ENCODE measurements around the gene UXT. TPM values are rescaled to one million over a fixed set of nuclear protein-coding genes. Genes with fewer than 3 reads are reported as not detected.
"Not testable (repeated sequence)": the region's sequence is repeated elsewhere in the genome, so short reads cannot be mapped to it uniquely, and the experiment has no call there.

Gene UXT
- total RNA-seq, 3 donors from 2014 or later (not counting 1 experiment from before 2014, with no cell fraction given) = 88.2 to 102 (median 95.4) TPM

- no peaks in the 10 kb centered on the region for H3K4me1 ChIP-seq (ENCODE audit: control insufficient read depth, insufficient read depth, low read length)
- DNase-seq (no peak), ATAC-seq (peak in 2 of 3 donors; percentile 38 to 69)
- no peak overlapping the region for H3K4me3 ChIP-seq (ENCODE audit: low read length)
- Mint-ChIP-seq H3K36me3 (no peaks in the 10 kb centered on the region), H3K27ac (no peak overlapping the region), H3K4me1 (peaks cover 0 to 5% of the 10 kb centered on the region in 2 donors), H3K4me3 (no peak overlapping the region), H3K9me3 (no peaks in the 10 kb centered on the region), H3K27me3 (ENCODE audit: low read depth in 2 of 2) (peaks cover 26 to 62% of the 10 kb centered on the region in 2 donors)
- H3K27ac ChIP-seq (ENCODE audit: low read length) = no peak overlapping the region
- TF ChIP-seq, protein P1, sequence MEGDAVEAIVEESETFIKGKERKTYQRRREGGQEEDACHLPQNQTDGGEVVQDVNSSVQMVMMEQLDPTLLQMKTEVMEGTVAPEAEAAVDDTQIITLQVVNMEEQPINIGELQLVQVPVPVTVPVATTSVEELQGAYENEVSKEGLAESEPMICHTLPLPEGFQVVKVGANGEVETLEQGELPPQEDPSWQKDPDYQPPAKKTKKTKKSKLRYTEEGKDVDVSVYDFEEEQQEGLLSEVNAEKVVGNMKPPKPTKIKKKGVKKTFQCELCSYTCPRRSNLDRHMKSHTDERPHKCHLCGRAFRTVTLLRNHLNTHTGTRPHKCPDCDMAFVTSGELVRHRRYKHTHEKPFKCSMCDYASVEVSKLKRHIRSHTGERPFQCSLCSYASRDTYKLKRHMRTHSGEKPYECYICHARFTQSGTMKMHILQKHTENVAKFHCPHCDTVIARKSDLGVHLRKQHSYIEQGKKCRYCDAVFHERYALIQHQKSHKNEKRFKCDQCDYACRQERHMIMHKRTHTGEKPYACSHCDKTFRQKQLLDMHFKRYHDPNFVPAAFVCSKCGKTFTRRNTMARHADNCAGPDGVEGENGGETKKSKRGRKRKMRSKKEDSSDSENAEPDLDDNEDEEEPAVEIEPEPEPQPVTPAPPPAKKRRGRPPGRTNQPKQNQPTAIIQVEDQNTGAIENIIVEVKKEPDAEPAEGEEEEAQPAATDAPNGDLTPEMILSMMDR (IDR thresholded peaks at IDR 0.05) = no peak
- no peaks in the 10 kb centered on the region for H3K9me3 ChIP-seq (ENCODE audit: control insufficient read depth, insufficient read depth, low read length)
- H3K36me3 ChIP-seq (ENCODE audit: control insufficient read depth, insufficient read depth, low read length) = no peaks in the 10 kb centered on the region
- no CpG with 5 or more reads among the region's 3 CpGs for WGBS (ENCODE audit: insufficient coverage)
- intact Hi-C loops (cut with micrococcal nuclease) = no loop called here
- no peaks in the 10 kb centered on the region for H3K27me3 ChIP-seq (ENCODE audit: control insufficient read depth, insufficient read depth, low read length)
These were observed 24.8 kb upstream of the UXT start for GRCh38 chrX:47683829-47684205.

GRCh38 chrX:47683184-47683828 lies 24.3 kb upstream of the UXT start:
- Histone ChIP-seq H3K4me3 (ENCODE audit: low read length) (no peak overlapping the region), H3K27me3 (ENCODE audit: control insufficient read depth, insufficient read depth, low read length) (no peaks in the 10 kb centered on the region), H3K9me3 (ENCODE audit: control insufficient read depth, insufficient read depth, low read length) (no peaks in the 10 kb centered on the region), H3K4me1 (ENCODE audit: control insufficient read depth, insufficient read depth, low read length) (no peaks in the 10 kb centered on the region), H3K27ac (ENCODE audit: low read length) (no peak overlapping the region), H3K36me3 (ENCODE audit: control insufficient read depth, insufficient read depth, low read length) (no peaks in the 10 kb centered on the region)
- H3K27me3 Mint-ChIP-seq (ENCODE audit: low read depth in 2 of 2) = peaks cover 26 to 61% of the 10 kb centered on the region in 2 donors
- ATAC-seq (no peak), DNase-seq (no peak)
- peaks cover 0 to 5% of the 10 kb centered on the region in 2 donors for H3K4me1 Mint-ChIP-seq
- no peaks in the 10 kb centered on the region for H3K36me3 Mint-ChIP-seq
- H3K9me3 Mint-ChIP-seq = no peaks in the 10 kb centered on the region
- 89% methylated on average over 14 of the region's 14 CpGs for WGBS (ENCODE audit: insufficient coverage)
- intact Hi-C loops (cut with micrococcal nuclease) = no loop called here
- no peak overlapping the region for H3K27ac Mint-ChIP-seq
- TF ChIP-seq, protein P1 (IDR thresholded peaks at IDR 0.05) = no peak
- no peak overlapping the region for H3K4me3 Mint-ChIP-seq

GRCh38 chrX:47675959-47676859 lies 17.2 kb upstream of the UXT start:
- ATAC-seq = not testable (repeated sequence)

DNA sequence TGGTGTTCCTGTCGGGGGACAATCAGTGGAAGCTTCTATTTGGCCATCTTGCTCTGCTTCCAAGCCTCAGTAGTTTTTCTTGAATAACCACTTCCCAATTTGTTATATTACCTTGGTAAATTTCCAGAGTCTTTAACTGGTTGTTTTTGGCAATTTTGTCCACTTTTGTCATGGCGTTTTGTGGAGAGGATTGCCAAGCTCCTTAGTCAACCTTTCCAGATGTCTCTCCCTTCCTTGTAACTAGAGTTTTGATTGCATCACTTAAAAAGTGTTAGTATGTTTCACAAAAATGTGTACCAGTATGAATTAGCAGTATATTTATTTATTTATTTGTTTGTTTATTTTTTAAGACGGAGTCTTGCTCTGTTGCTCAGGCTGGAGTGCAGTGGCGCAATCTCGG lies 15.8 kb upstream of the UXT start:
- H3K27me3 ChIP-seq (ENCODE audit: control insufficient read depth, insufficient read depth, low read length) = no peaks in the 10 kb centered on the region
- H3K4me1 Mint-ChIP-seq = no peaks in the 10 kb centered on the region
- no peaks in the 10 kb centered on the region for H3K4me1 ChIP-seq (ENCODE audit: control insufficient read depth, insufficient read depth, low read length)
- DNase-seq (no peak), ATAC-seq (no peak)
- H3K9me3 ChIP-seq (ENCODE audit: control insufficient read depth, insufficient read depth, low read length) = no peaks in the 10 kb centered on the region
- H3K27me3 Mint-ChIP-seq (ENCODE audit: low read depth in 2 of 2) = peaks cover 10 to 56% of the 10 kb centered on the region in 2 donors
- no peak overlapping the region for H3K4me3 Mint-ChIP-seq
- H3K36me3 Mint-ChIP-seq = no peaks in the 10 kb centered on the region
- H3K27ac ChIP-seq (ENCODE audit: low read length) = no peak overlapping the region
- no peaks in the 10 kb centered on the region for H3K36me3 ChIP-seq (ENCODE audit: control insufficient read depth, insufficient read depth, low read length)
- intact Hi-C loops (cut with micrococcal nuclease) = no loop called here
- no peak overlapping the region for H3K27ac Mint-ChIP-seq
- TF ChIP-seq, protein P1 (IDR thresholded peaks at IDR 0.05) = no peak
- H3K4me3 ChIP-seq (ENCODE audit: low read length) = no peak overlapping the region
- H3K9me3 Mint-ChIP-seq = no peaks in the 10 kb centered on the region
- 100% methylated on average over 1 of the region's 5 CpGs for WGBS (ENCODE audit: insufficient coverage)

More at GRCh38 chrX:47675959-47676859, 17.2 kb upstream of the UXT start:
- DNase-seq; H3K9me3 Mint-ChIP-seq; intact Hi-C loops (cut with micrococcal nuclease); H3K27me3 ChIP-seq (ENCODE audit: control insufficient read depth, insufficient read depth, low read length); H3K27ac ChIP-seq (ENCODE audit: low read length); H3K9me3 ChIP-seq (ENCODE audit: control insufficient read depth, insufficient read depth, low read length); H3K4me1 Mint-ChIP-seq; H3K4me3 Mint-ChIP-seq; H3K4me3 ChIP-seq (ENCODE audit: low read length); H3K4me1 ChIP-seq (ENCODE audit: control insufficient read depth, insufficient read depth, low read length); H3K27ac Mint-ChIP-seq; H3K36me3 ChIP-seq (ENCODE audit: control insufficient read depth, insufficient read depth, low read length); H3K36me3 Mint-ChIP-seq: not testable (repeated sequence)
- H3K27me3 Mint-ChIP-seq (ENCODE audit: low read depth in 2 of 2) = peaks cover 11 to 48% of the 10 kb centered on the region in 2 donors
- WGBS (ENCODE audit: insufficient coverage) = no CpG with 5 or more reads among the region's 7 CpGs

DNA sequence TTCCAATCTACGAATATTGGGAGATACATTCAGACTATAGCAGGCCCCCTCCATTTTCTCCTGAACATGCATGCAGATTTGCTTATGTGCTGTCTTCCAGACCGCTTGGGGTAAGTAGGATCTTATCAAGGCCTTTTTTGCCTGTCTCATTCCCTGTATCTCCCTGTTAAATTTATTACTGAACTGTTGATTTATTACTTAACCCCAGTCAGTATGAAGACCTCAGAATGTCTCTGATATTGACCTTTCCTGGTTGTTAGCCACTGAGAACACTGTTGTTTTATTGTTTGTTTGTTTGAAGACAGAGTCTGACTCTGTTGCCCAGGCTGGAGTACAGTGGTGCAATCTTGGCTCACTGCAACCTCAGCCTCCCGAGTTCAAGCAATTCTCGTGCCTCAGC lies 6.8 kb upstream of the UXT start:
- H3K36me3 Mint-ChIP-seq; H3K27ac Mint-ChIP-seq; H3K36me3 ChIP-seq (ENCODE audit: control insufficient read depth, insufficient read depth, low read length); H3K4me3 ChIP-seq (ENCODE audit: low read length); H3K9me3 Mint-ChIP-seq; ATAC-seq; H3K4me1 ChIP-seq (ENCODE audit: control insufficient read depth, insufficient read depth, low read length); H3K4me3 Mint-ChIP-seq; H3K4me1 Mint-ChIP-seq; H3K27ac ChIP-seq (ENCODE audit: low read length); intact Hi-C loops (cut with micrococcal nuclease); H3K27me3 ChIP-seq (ENCODE audit: control insufficient read depth, insufficient read depth, low read length); DNase-seq; H3K9me3 ChIP-seq (ENCODE audit: control insufficient read depth, insufficient read depth, low read length): not testable (repeated sequence)
- WGBS (ENCODE audit: insufficient coverage) = 90% methylated on average over 3 of the region's 4 CpGs
- peaks cover 2 to 15% of the 10 kb centered on the region in 2 donors for H3K27me3 Mint-ChIP-seq (ENCODE audit: low read depth in 2 of 2)

All from natural killer cell (primary cell).